CD4-positive, alpha-beta memory T cell (primary cell): Measurements from ENCODE around the gene ERG28. TPM values are rescaled to one million over a fixed set of nuclear protein-coding genes. Genes with fewer than 3 reads are reported as not detected.
A peak's percentile ranks its signal among the peaks of the same experiment; 100 is the strongest.

ENCODE experiments used
- CTCF ChIA-PET: fragments of 350-600 bp; sonication (Branson Sonifier 250); formaldehyde crosslinking; loops from one replicate; lab custom pipeline; 2021; ENCODE audit warnings: inconsistent platforms; ENCODE audit not compliant: partially characterized antibody; lab: Charles Lee
- POLR2A ChIA-PET: fragments of 350-600 bp; sonication (Branson Sonifier 250); formaldehyde crosslinking; loops from one replicate; lab custom pipeline; 2021; ENCODE audit not compliant: partially characterized antibody; lab: Charles Lee
- DNase-seq, 5 donors: peaks; one replicate each; pipeline versions ENCODE4 v3.0.0 to v3.0.0-alpha.2; 2020 to 2022; ENCODE audit warnings: mixed read lengths in 1 of 5
- H3K27ac ChIP-seq: one replicate; pipeline ENCODE4 v1.7.0; 2013; ENCODE audit warnings: low read depth, low read length
- H3K27me3 ChIP-seq: 2 replicates; pipeline ENCODE4 v1.7.0; 2013; ENCODE audit warnings: mild to moderate bottlenecking, low read length, moderate library complexity; ENCODE audit not compliant: insufficient read depth
- H3K36me3 ChIP-seq: 2 replicates; pipeline ENCODE4 v1.7.0; 2013; ENCODE audit warnings: mild to moderate bottlenecking, low read length, moderate library complexity; ENCODE audit not compliant: insufficient read depth
- H3K4me1 ChIP-seq: 2 replicates; pipeline ENCODE4 v1.7.0; 2013; ENCODE audit warnings: mild to moderate bottlenecking, low read length, moderate library complexity; ENCODE audit not compliant: insufficient read depth
- H3K4me3 ChIP-seq, 2 donors: one replicate each; pipeline ENCODE4 v1.7.0; 2013; ENCODE audit warnings: low read length in 2 of 2, mild to moderate bottlenecking in 1 of 2
- H3K9me3 ChIP-seq, 2 donors: one replicate each; pipeline ENCODE4 v1.7.0; 2013; ENCODE audit warnings: low read length in 2 of 2, control low read depth in 1 of 2; ENCODE audit not compliant: control insufficient read depth in 1 of 2
- H3K27ac Mint-ChIP-seq, 7 donors: one replicate each; pipeline ENCODE4 v1.8.0; 2020 to 2021; ENCODE audit warnings: mixed read lengths in 7 of 7, mild to moderate bottlenecking in 6 of 7, inconsistent platforms in 3 of 7, moderate library complexity in 3 of 7
- H3K27me3 Mint-ChIP-seq, 2 donors: one replicate each; pipeline ENCODE4 v1.8.0; 2020 to 2021; ENCODE audit warnings: mixed read lengths in 2 of 2
- H3K36me3 Mint-ChIP-seq, 2 donors: one replicate each; pipeline ENCODE4 v1.8.0; 2020 to 2021; ENCODE audit warnings: mixed read lengths in 2 of 2, inconsistent platforms in 1 of 2, mild to moderate bottlenecking in 1 of 2
- H3K4me1 Mint-ChIP-seq, 4 donors: one replicate each; pipeline ENCODE4 v1.8.0; 2020 to 2021; ENCODE audit warnings: mixed read lengths in 4 of 4, mild to moderate bottlenecking in 1 of 4
- H3K4me3 Mint-ChIP-seq, 8 donors: one replicate each; pipeline ENCODE4 v1.8.0; 2020 to 2021; ENCODE audit warnings: mixed read lengths in 8 of 8, mild to moderate bottlenecking in 7 of 8, moderate library complexity in 6 of 8, inconsistent platforms in 3 of 8
- H3K9me3 Mint-ChIP-seq, 8 donors: one replicate each; pipeline ENCODE4 v1.8.0; 2020 to 2021; ENCODE audit warnings: mixed read lengths in 8 of 8, mild to moderate bottlenecking in 5 of 8, inconsistent platforms in 3 of 8, moderate library complexity in 1 of 8
- intact Hi-C: fragments of 100-400 bp; cut with micrococcal nuclease; formaldehyde crosslinking; loops from one replicate; pipeline ENCODE4 v1.15.1; 2023
- polyA plus RNA-seq, 2 donors: library from polyadenylated mRNA; unstranded; fragments of 300-500 nt; fragmentation: Illumina TruSeq; gene quantifications; one replicate each; pipeline ENCODE4 v1.2.3, GENCODE V29; 2021
- total RNA-seq, 2 experiments: library from RNA; stranded (reverse); gene quantifications; one replicate each; pipeline ENCODE4 v1.2.3, GENCODE V29; 2021

The ERG28 gene
- total and polyA plus RNA-seq, 4 experiments from 2014 or later, result 12.9 to 43.2 (median 22.2) TPM

GRCh38 chr14:75646762-75647161, 13.9 kb downstream of the ERG28 start:
- CTCF ChIA-PET, result interaction anchor here (1.9 to 3.6 kb wide), 3 partner anchors 8 to 69 kb away, joined by 5 to 15 read pairs (median 5); partner anchors contain the start of gene FLVCR2
- Mint-ChIP-seq H3K4me1 (no peaks in the 10 kb centered on the region), H3K27ac (no peak overlapping the region), H3K27me3 (no peaks in the 10 kb centered on the region), H3K4me3 (no peak overlapping the region), H3K36me3 (peaks cover 37 to 50% of the 10 kb centered on the region in 2 donors), H3K9me3 (no peaks in the 10 kb centered on the region)
- H3K27me3 ChIP-seq, result no peaks in the 10 kb centered on the region
- H3K4me1 ChIP-seq, result no peaks in the 10 kb centered on the region
- intact Hi-C loops, result no loop called here
- no peak overlapping the region for H3K4me3 ChIP-seq
- no peaks in the 10 kb centered on the region for H3K9me3 ChIP-seq
- POLR2A ChIA-PET, result no interaction called here
- DNase-seq, result no peak
- peaks cover 26% of the 10 kb centered on the region for H3K36me3 ChIP-seq
- H3K27ac ChIP-seq, result no peak overlapping the region

GRCh38 chr14:75645056-75645455, 15.6 kb downstream of the ERG28 start:
- H3K4me3 Mint-ChIP-seq, result no peak overlapping the region
- peaks cover 10% of the 10 kb centered on the region for H3K36me3 ChIP-seq
- no peaks in the 10 kb centered on the region for H3K9me3 Mint-ChIP-seq
- no peak overlapping the region for H3K4me3 ChIP-seq
- H3K27ac Mint-ChIP-seq, result no peak overlapping the region
- H3K4me1 Mint-ChIP-seq, result no peaks in the 10 kb centered on the region
- H3K27me3 ChIP-seq, result no peaks in the 10 kb centered on the region
- no peaks in the 10 kb centered on the region for H3K4me1 ChIP-seq
- H3K27me3 Mint-ChIP-seq, result no peaks in the 10 kb centered on the region
- no peak overlapping the region for H3K27ac ChIP-seq
- H3K36me3 Mint-ChIP-seq, result peaks cover 33 to 36% of the 10 kb centered on the region in 2 donors
- ChIA-PET POLR2A (no interaction called here), CTCF (interaction anchor here (2.1 to 3.6 kb wide), 2 partner anchors 9 to 67 kb away, joined by 5 to 15 read pairs; partner anchors contain the start of gene FLVCR2)
- no peak for DNase-seq
- no peaks in the 10 kb centered on the region for H3K9me3 ChIP-seq
- intact Hi-C loops, result no loop called here

GRCh38 chr14:75643985-75644384, 16.7 kb downstream of the ERG28 start:
- H3K4me1 ChIP-seq, result no peaks in the 10 kb centered on the region
- no peak overlapping the region for H3K27ac Mint-ChIP-seq
- H3K27me3 Mint-ChIP-seq, result no peaks in the 10 kb centered on the region
- no peak overlapping the region for H3K4me3 Mint-ChIP-seq
- CTCF ChIA-PET, result interaction anchor here (0.9 kb wide), 1 partner anchor 11 kb away, joined by 3 read pairs; no protein-coding TSS in a partner anchor
- no peaks in the 10 kb centered on the region for H3K9me3 ChIP-seq
- no peaks in the 10 kb centered on the region for H3K36me3 ChIP-seq
- no peaks in the 10 kb centered on the region for H3K27me3 ChIP-seq
- H3K36me3 Mint-ChIP-seq, result peaks cover 23 to 26% of the 10 kb centered on the region in 2 donors
- intact Hi-C loops, result no loop called here
- DNase-seq, result no peak
- no peaks in the 10 kb centered on the region for H3K9me3 Mint-ChIP-seq
- POLR2A ChIA-PET, result no interaction called here
- H3K27ac ChIP-seq, result no peak overlapping the region
- H3K4me1 Mint-ChIP-seq, result no peaks in the 10 kb centered on the region
- H3K4me3 ChIP-seq, result no peak overlapping the region

- no peak for DNase-seq
- H3K27ac Mint-ChIP-seq, result peak overlapping the region in 1 of 7 donors; percentile 31
- H3K4me1 Mint-ChIP-seq, result no peaks in the 10 kb centered on the region
- peaks cover 7 to 14% of the 10 kb centered on the region in 2 donors for H3K36me3 Mint-ChIP-seq
- H3K27me3 ChIP-seq, result no peaks in the 10 kb centered on the region
- H3K27me3 Mint-ChIP-seq, result no peaks in the 10 kb centered on the region
- no peaks in the 10 kb centered on the region for H3K36me3 ChIP-seq
- intact Hi-C loops, result no loop called here
- ChIA-PET POLR2A (no interaction called here), CTCF (interaction anchor here (2.6 kb wide), 1 partner anchor 13 kb away, joined by 11 read pairs; no protein-coding TSS in a partner anchor)
- H3K9me3 Mint-ChIP-seq, result no peaks in the 10 kb centered on the region
- no peak overlapping the region for H3K4me3 Mint-ChIP-seq
- H3K4me1 ChIP-seq, result no peaks in the 10 kb centered on the region
- H3K27ac ChIP-seq, result no peak overlapping the region
- no peaks in the 10 kb centered on the region for H3K9me3 ChIP-seq
- H3K4me3 ChIP-seq, result no peak overlapping the region
Measured at GRCh38 chr14:75640876-75641275, 19.8 kb downstream of the ERG28 start.

GRCh38 chr14:75636100-75636692, 24.5 kb downstream of the ERG28 start:
- H3K27ac Mint-ChIP-seq, result no peak overlapping the region
- CTCF ChIA-PET, result interaction anchor here (1.2 to 1.5 kb wide), 3 partner anchors 18 to 59 kb away, joined by 4 to 6 read pairs (median 6); no protein-coding TSS in a partner anchor

GRCh38 chr14:75634848-75635247, 25.8 kb downstream of the ERG28 start:
- Histone ChIP-seq H3K36me3 (no peaks in the 10 kb centered on the region), H3K4me1 (no peaks in the 10 kb centered on the region), H3K9me3 (no peaks in the 10 kb centered on the region), H3K27me3 (no peaks in the 10 kb centered on the region), H3K27ac (no peak overlapping the region), H3K4me3 (no peak overlapping the region)
- no peaks in the 10 kb centered on the region for H3K9me3 Mint-ChIP-seq
- no peak for DNase-seq
- no peak overlapping the region for H3K27ac Mint-ChIP-seq
- H3K36me3 Mint-ChIP-seq, result peaks cover 0 to 2% of the 10 kb centered on the region in 2 donors
- no peaks in the 10 kb centered on the region for H3K4me1 Mint-ChIP-seq
- no peaks in the 10 kb centered on the region for H3K27me3 Mint-ChIP-seq
- intact Hi-C loops, result no loop called here
- H3K4me3 Mint-ChIP-seq, result no peak overlapping the region
- ChIA-PET CTCF (interaction anchor here (0.5 to 1.5 kb wide), 2 partner anchors 18 to 19 kb away, joined by 3 to 6 read pairs; no protein-coding TSS in a partner anchor), POLR2A (no interaction called here)

More at GRCh38 chr14:75636100-75636692, 24.5 kb downstream of the ERG28 start:
- Histone ChIP-seq H3K9me3 (no peaks in the 10 kb centered on the region), H3K27ac (no peak overlapping the region), H3K36me3 (no peaks in the 10 kb centered on the region), H3K4me3 (no peak overlapping the region), H3K27me3 (no peaks in the 10 kb centered on the region), H3K4me1 (no peaks in the 10 kb centered on the region)
- Mint-ChIP-seq H3K27me3 (no peaks in the 10 kb centered on the region), H3K4me1 (no peaks in the 10 kb centered on the region), H3K4me3 (no peak overlapping the region), H3K36me3 (peaks cover 4 to 10% of the 10 kb centered on the region in 2 donors), H3K9me3 (no peaks in the 10 kb centered on the region)
- POLR2A ChIA-PET, result no interaction called here
- no peak for DNase-seq
- intact Hi-C loops, result no loop called here

GRCh38 chr14:75631453-75631831, 29.2 kb downstream of the ERG28 start:
- ChIA-PET POLR2A (no interaction called here), CTCF (no interaction called here)
- Histone ChIP-seq H3K27me3 (no peaks in the 10 kb centered on the region), H3K36me3 (no peaks in the 10 kb centered on the region), H3K4me1 (no peaks in the 10 kb centered on the region), H3K4me3 (no peak overlapping the region), H3K27ac (no peak overlapping the region), H3K9me3 (no peaks in the 10 kb centered on the region)
- peaks cover 2 to 14% of the 10 kb centered on the region in 2 donors for H3K36me3 Mint-ChIP-seq
- no peak overlapping the region for H3K4me3 Mint-ChIP-seq
- no peaks in the 10 kb centered on the region for H3K4me1 Mint-ChIP-seq
- H3K9me3 Mint-ChIP-seq, result no peaks in the 10 kb centered on the region
- H3K27ac Mint-ChIP-seq, result no peak overlapping the region
- no peaks in the 10 kb centered on the region for H3K27me3 Mint-ChIP-seq
- DNase-seq, result no peak
- intact Hi-C loops, result no loop called here
